GM23338 (cell line): ENCODE measurements around the gene AP3D1. TPM values are rescaled to one million over a fixed set of nuclear protein-coding genes. Genes with fewer than 3 reads are reported as not detected.

Source experiments
- ATAC-seq: fragments of 200-7000 bp; cut with Tn5 transposase; 3 replicates; pipeline ENCODE4 v1.9.1; 2020
- DNase-seq: peaks from one replicate; pipeline ENCODE4 v3.0.0-alpha.2; 2015; ENCODE audit warnings: low spot score
- H2AFZ ChIP-seq: fragments of 200-600 bp; sonication (generic); 2 replicates; pipeline ENCODE4 v1.8.0; 2016; ENCODE audit warnings: antibody characterized with exemption, mild to moderate bottlenecking, moderate library complexity
- H3F3A ChIP-seq: fragments of 200-600 bp; sonication (generic); replicated peaks from 2 replicates; pipeline ENCODE4 v1.8.0; 2017; ENCODE audit warnings: antibody characterized with exemption, mixed run types, low read depth
- H3K27ac ChIP-seq: fragments of 200-600 bp; sonication (generic); 2 replicates; pipeline ENCODE4 v1.6.1; 2016; ENCODE audit warnings: low read depth
- H3K27me3 ChIP-seq: fragments of 200-600 bp; sonication (generic); 2 replicates; pipeline ENCODE4 v1.8.0; 2016; ENCODE audit warnings: mild to moderate bottlenecking, mixed run types, moderate library complexity; ENCODE audit not compliant: insufficient read depth
- H3K36me3 ChIP-seq: fragments of 200-600 bp; sonication (generic); 2 replicates; pipeline ENCODE4 v1.8.0; 2016; ENCODE audit warnings: mild to moderate bottlenecking; ENCODE audit not compliant: insufficient read depth
- H3K4me1 ChIP-seq: fragments of 200-600 bp; sonication (generic); 2 replicates; pipeline ENCODE4 v1.8.0; 2016; ENCODE audit warnings: mild to moderate bottlenecking, moderate library complexity; ENCODE audit not compliant: insufficient read depth
- H3K4me2 ChIP-seq: fragments of 200-600 bp; sonication (generic); 2 replicates; pipeline ENCODE4 v1.7.1; 2017; ENCODE audit warnings: mixed run types
- H3K4me3 ChIP-seq: fragments of 200-600 bp; sonication (generic); 2 replicates; pipeline ENCODE4 v1.6.1; 2016; ENCODE audit warnings: mixed run types
- H3K79me2 ChIP-seq: fragments of 200-600 bp; sonication (generic); replicated peaks from 2 replicates; pipeline ENCODE4 v1.8.0; 2017; ENCODE audit warnings: mild to moderate bottlenecking; ENCODE audit not compliant: insufficient read depth
- H3K9me2 ChIP-seq: fragments of 200-600 bp; sonication (generic); 2 replicates; pipeline ENCODE4 v1.8.0; 2017; ENCODE audit not compliant: insufficient read depth
- H4K20me1 ChIP-seq: fragments of 200-600 bp; sonication (generic); replicated peaks from 2 replicates; pipeline ENCODE4 v1.8.0; 2017; ENCODE audit warnings: mild to moderate bottlenecking; ENCODE audit not compliant: insufficient read depth
- H3K27ac Mint-ChIP-seq: 2 replicates; pipeline ENCODE4 v1.8.0; 2020; ENCODE audit warnings: inconsistent platforms, mild to moderate bottlenecking, moderate library complexity, mixed read lengths
- H3K27me3 Mint-ChIP-seq: 3 replicates; pipeline ENCODE4 v1.8.0; 2022; ENCODE audit warnings: low read depth, mild to moderate bottlenecking, moderate library complexity, mixed read lengths, inconsistent platforms; ENCODE audit not compliant: insufficient read depth, poor library complexity
- H3K36me3 Mint-ChIP-seq: 3 replicates; pipeline ENCODE4 v1.8.0; 2021; ENCODE audit warnings: low read depth, mild to moderate bottlenecking, inconsistent platforms, moderate library complexity, mixed read lengths
- H3K4me1 Mint-ChIP-seq: 3 replicates; pipeline ENCODE4 v1.8.0; 2020; ENCODE audit warnings: mild to moderate bottlenecking, inconsistent platforms, mixed read lengths
- H3K4me3 Mint-ChIP-seq: 3 replicates; pipeline ENCODE4 v1.8.0; 2021; ENCODE audit warnings: moderate library complexity, mild to moderate bottlenecking, inconsistent platforms, mixed read lengths
- H3K9me3 Mint-ChIP-seq: 3 replicates; pipeline ENCODE4 v1.8.0; 2020; ENCODE audit warnings: moderate library complexity, mild to moderate bottlenecking, inconsistent platforms, mixed read lengths
- CREB1 ChIP-seq: fragments of 250-450 bp; sonication (Bioruptor Pico); IDR thresholded peaks from 2 replicates; pipeline ENCODE4 v1.5.0; 2020; ENCODE audit warnings: low read depth, mild to moderate bottlenecking, moderate library complexity
- EZH2 ChIP-seq: fragments of 200-600 bp; sonication (generic); IDR thresholded peaks from one replicate; pipeline ENCODE4 v1.8.0; 2017; ENCODE audit warnings: antibody characterized with exemption, mild to moderate bottlenecking, low read depth; ENCODE audit not compliant: unreplicated experiment
- EZH2phosphoT487 ChIP-seq: fragments of 200-600 bp; sonication (generic); IDR thresholded peaks from one replicate; pipeline ENCODE4 v1.8.1; 2018; ENCODE audit warnings: antibody characterized with exemption; ENCODE audit not compliant: unreplicated experiment
- JUNB ChIP-seq: IDR thresholded peaks from one replicate; pipeline ENCODE4 v1.6.1; 2016; ENCODE audit warnings: antibody characterized with exemption; ENCODE audit not compliant: unreplicated experiment
- NANOG ChIP-seq: IDR thresholded peaks from 2 replicates; pipeline ENCODE4 v1.6.1; 2016; ENCODE audit warnings: antibody characterized with exemption, borderline replicate concordance
- POLR2AphosphoS5 ChIP-seq: IDR thresholded peaks from 2 replicates; pipeline ENCODE4 v1.6.1; 2016; ENCODE audit warnings: antibody characterized with exemption, low read depth
- STAT1 ChIP-seq: IDR thresholded peaks from one replicate; pipeline ENCODE4 v1.6.1; 2016; ENCODE audit warnings: antibody characterized with exemption; ENCODE audit not compliant: unreplicated experiment
- ZNF114 ChIP-seq: fragments of 250-450 bp; sonication (Bioruptor Pico); IDR thresholded peaks from 2 replicates; pipeline ENCODE4 v1.5.0; 2020; ENCODE audit warnings: mild to moderate bottlenecking, moderate library complexity
- ZNF331 ChIP-seq: fragments of 250-450 bp; sonication (Bioruptor Pico); IDR thresholded peaks from 2 replicates; pipeline ENCODE4 v1.5.0; 2020; ENCODE audit warnings: low read depth, mild to moderate bottlenecking, moderate library complexity
- ZNF462 ChIP-seq: fragments of 250-450 bp; sonication (Bioruptor Pico); IDR thresholded peaks from 2 replicates; pipeline ENCODE4 v1.5.0; 2020; ENCODE audit warnings: mild to moderate bottlenecking, moderate library complexity
- polyA plus RNA-seq: library from polyadenylated mRNA; unstranded; fragments of >200 nt; fragmentation: Nextera tagmentation; extraction: Ambion mirVana; gene quantifications from 2 replicates; pipeline ENCODE4 v1.2.1, GENCODE V29; 2016
- total RNA-seq: library from RNA; depleted of rRNA; stranded (reverse); fragments of >200 nt; shearing (Covaris generic); gene quantifications from 2 replicates; pipeline ENCODE4 v1.2.3, GENCODE V29; 2014
- TF ChIP-seq, protein P1 (sequence below): IDR thresholded peaks from one replicate; pipeline ENCODE4 v1.6.1; 2018; ENCODE audit warnings: antibody characterized with exemption; ENCODE audit not compliant: unreplicated experiment
- TF ChIP-seq, protein P2 (sequence below): IDR thresholded peaks from 2 replicates; pipeline ENCODE4 v1.6.1; 2016; ENCODE audit warnings: antibody characterized with exemption

The AP3D1 gene
- total and polyA plus RNA-seq, 2 experiments from 2014 or later, result 101 to 236 TPM

- TF ChIP-seq, protein P1, sequence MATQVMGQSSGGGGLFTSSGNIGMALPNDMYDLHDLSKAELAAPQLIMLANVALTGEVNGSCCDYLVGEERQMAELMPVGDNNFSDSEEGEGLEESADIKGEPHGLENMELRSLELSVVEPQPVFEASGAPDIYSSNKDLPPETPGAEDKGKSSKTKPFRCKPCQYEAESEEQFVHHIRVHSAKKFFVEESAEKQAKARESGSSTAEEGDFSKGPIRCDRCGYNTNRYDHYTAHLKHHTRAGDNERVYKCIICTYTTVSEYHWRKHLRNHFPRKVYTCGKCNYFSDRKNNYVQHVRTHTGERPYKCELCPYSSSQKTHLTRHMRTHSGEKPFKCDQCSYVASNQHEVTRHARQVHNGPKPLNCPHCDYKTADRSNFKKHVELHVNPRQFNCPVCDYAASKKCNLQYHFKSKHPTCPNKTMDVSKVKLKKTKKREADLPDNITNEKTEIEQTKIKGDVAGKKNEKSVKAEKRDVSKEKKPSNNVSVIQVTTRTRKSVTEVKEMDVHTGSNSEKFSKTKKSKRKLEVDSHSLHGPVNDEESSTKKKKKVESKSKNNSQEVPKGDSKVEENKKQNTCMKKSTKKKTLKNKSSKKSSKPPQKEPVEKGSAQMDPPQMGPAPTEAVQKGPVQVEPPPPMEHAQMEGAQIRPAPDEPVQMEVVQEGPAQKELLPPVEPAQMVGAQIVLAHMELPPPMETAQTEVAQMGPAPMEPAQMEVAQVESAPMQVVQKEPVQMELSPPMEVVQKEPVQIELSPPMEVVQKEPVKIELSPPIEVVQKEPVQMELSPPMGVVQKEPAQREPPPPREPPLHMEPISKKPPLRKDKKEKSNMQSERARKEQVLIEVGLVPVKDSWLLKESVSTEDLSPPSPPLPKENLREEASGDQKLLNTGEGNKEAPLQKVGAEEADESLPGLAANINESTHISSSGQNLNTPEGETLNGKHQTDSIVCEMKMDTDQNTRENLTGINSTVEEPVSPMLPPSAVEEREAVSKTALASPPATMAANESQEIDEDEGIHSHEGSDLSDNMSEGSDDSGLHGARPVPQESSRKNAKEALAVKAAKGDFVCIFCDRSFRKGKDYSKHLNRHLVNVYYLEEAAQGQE, result no peak
- TF ChIP-seq EZH2 (no peak), EZH2phosphoT487 (no peak), STAT1 (no peak), ZNF114 (no peak), JUNB (no peak)
Observed at GRCh38 chr19:2081873-2082810, 69.2 kb downstream of the AP3D1 start (continued).

DNA sequence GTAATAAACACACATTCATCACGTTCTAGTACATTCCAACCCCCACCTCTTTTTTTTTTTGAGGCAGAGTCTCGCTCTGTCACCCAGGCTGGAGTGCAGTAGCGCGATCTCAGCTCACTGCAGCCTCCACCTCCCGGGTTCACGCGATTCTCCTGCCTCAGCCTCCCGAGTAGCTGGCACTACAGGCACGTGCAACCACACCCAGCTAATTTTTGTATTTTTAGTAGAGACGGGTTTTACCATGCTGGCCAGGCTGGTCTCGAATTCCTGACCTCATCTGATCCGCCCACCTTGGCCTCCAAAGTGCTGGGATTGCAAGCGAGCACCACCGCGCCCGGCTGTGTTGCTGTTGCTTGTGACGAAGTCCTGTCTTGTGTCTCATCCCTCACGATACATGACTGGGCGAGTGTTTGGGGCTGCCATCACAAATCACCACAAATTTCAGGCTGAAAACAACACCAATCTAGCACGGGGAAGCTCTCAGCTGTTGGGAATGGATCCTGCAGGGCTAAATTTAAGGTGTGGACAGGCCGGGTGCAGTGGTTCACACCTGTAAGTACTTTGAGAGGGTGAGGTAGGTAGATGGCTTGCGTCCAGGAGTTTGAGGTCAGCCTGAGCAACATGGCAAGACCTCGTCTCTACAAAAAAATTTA is 70.9 kb downstream of the AP3D1 start:
- H3K36me3 ChIP-seq, result no peaks in the 10 kb centered on the region; the same call in 1 of the 2 replicates
- no peaks in the 10 kb centered on the region for H3K9me2 ChIP-seq
- H3K4me2 ChIP-seq, result no peak overlapping the region
- ATAC-seq, result no peak
- Mint-ChIP-seq H3K9me3 (no peaks in the 10 kb centered on the region), H3K27me3 (peaks cover 4% of the 10 kb centered on the region), H3K4me3 (no peak overlapping the region), H3K27ac (no peak overlapping the region; the same call in 1 of the 2 replicates), H3K4me1 (peaks cover 4% of the 10 kb centered on the region; the same call in 1 of the 3 replicates), H3K36me3 (no peaks in the 10 kb centered on the region)
- H3F3A ChIP-seq, result peaks cover 3% of the 10 kb centered on the region; the same call in 1 of the 2 replicates
- H4K20me1 ChIP-seq, result no peaks in the 10 kb centered on the region
- H3K79me2 ChIP-seq, result no peaks in the 10 kb centered on the region
- H3K27ac ChIP-seq, result no peak overlapping the region
- no peaks in the 10 kb centered on the region for H3K4me1 ChIP-seq
- no peak for DNase-seq
- no peak overlapping the region for H2AFZ ChIP-seq
- H3K27me3 ChIP-seq, result no peaks in the 10 kb centered on the region
- H3K4me3 ChIP-seq, result no peak overlapping the region
- TF ChIP-seq, protein P2, sequence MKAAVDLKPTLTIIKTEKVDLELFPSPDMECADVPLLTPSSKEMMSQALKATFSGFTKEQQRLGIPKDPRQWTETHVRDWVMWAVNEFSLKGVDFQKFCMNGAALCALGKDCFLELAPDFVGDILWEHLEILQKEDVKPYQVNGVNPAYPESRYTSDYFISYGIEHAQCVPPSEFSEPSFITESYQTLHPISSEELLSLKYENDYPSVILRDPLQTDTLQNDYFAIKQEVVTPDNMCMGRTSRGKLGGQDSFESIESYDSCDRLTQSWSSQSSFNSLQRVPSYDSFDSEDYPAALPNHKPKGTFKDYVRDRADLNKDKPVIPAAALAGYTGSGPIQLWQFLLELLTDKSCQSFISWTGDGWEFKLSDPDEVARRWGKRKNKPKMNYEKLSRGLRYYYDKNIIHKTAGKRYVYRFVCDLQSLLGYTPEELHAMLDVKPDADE, result no peak
- no peak for TF ChIP-seq EZH2
- no peak for TF ChIP-seq NANOG
- TF ChIP-seq ZNF462 (CRISPR knock-in tag), result no peak
- TF ChIP-seq ZNF331, result no peak
- no peak for TF ChIP-seq CREB1 (CRISPR knock-in tag)
- no peak for TF ChIP-seq POLR2AphosphoS5
- TF ChIP-seq ZNF114, result no peak
- no peak for TF ChIP-seq EZH2phosphoT487
